ENCODE data around the gene MED12L.

Gene MED12L

GRCh38 chr3:151383111-151383510, 297.6 kb downstream of the MED12L start:
- no peak for TF ChIP-seq CTCF (IDR thresholded peaks at IDR 0.05; ENCODE audit: control insufficient read depth, extremely low read depth, insufficient read depth)
- no peak for DNase-seq (ENCODE audit: low read depth)
- no peak overlapping the region for H3K4me3 ChIP-seq (ENCODE audit: low read depth, low read length)

GRCh38 chr3:151383956-151384355, 298.5 kb downstream of the MED12L start:
- no peak for TF ChIP-seq CTCF (IDR thresholded peaks at IDR 0.05; ENCODE audit: control insufficient read depth, extremely low read depth, insufficient read depth)
- no peak overlapping the region for H3K4me3 ChIP-seq (ENCODE audit: low read depth, low read length)
- no peak for DNase-seq (ENCODE audit: low read depth)

- no peak for DNase-seq (ENCODE audit: low read depth)
- no peak within 1 kb of the TSS for H3K4me3 ChIP-seq (ENCODE audit: low read depth, low read length)
- TF ChIP-seq CTCF (IDR thresholded peaks at IDR 0.05; ENCODE audit: control insufficient read depth, extremely low read depth, insufficient read depth), result no peak
These were observed 299.3 kb downstream of the MED12L start, which contains the start of gene P2RY12 for GRCh38 chr3:151384741-151385174. Gene P2RY12, minus strand, starts transcription at chr3:151384753. Its CDS starts 45,908 bp downstream, at chr3:151338845.

- no peak for TF ChIP-seq CTCF (IDR thresholded peaks at IDR 0.05; ENCODE audit: control insufficient read depth, extremely low read depth, insufficient read depth)
- no peak for DNase-seq (ENCODE audit: low read depth)
- H3K4me3 ChIP-seq (ENCODE audit: low read depth, low read length), result no peak overlapping the region
These were observed 300.6 kb downstream of the MED12L start for GRCh38 chr3:151386056-151386455.

- H3K4me3 ChIP-seq (ENCODE audit: low read depth, low read length), result no peak overlapping the region
- TF ChIP-seq CTCF (IDR thresholded peaks at IDR 0.05; ENCODE audit: control insufficient read depth, extremely low read depth, insufficient read depth), result no peak
- no peak for DNase-seq (ENCODE audit: low read depth)
These were observed 302.0 kb downstream of the MED12L start for GRCh38 chr3:151387432-151387831.

GRCh38 chr3:151387842-151388241, 302.4 kb downstream of the MED12L start:
- no peak for DNase-seq (ENCODE audit: low read depth)

More at GRCh38 chr3:151387842-151388241, 302.4 kb downstream of the MED12L start:
- H3K4me3 ChIP-seq (ENCODE audit: low read depth, low read length), result no peak overlapping the region
- TF ChIP-seq CTCF (IDR thresholded peaks at IDR 0.05; ENCODE audit: control insufficient read depth, extremely low read depth, insufficient read depth), result no peak

All from LNCaP clone FGC (cell line).